Mesenteric fat pad (tissue), 1 donor: ENCODE measurements around the gene GABBR2. TPM values are rescaled to one million over a fixed set of nuclear protein-coding genes. Genes with fewer than 3 reads are reported as not detected.
"Not testable (repeated sequence)": the region's sequence is repeated elsewhere in the genome, so short reads cannot be mapped to it uniquely, and the experiment has no call there.

Source experiments
- DNase-seq: peaks from one replicate; pipeline ENCODE4 v3.0.0-alpha.2; 2020; ENCODE audit warnings: low spot score
- total RNA-seq: library from RNA; stranded (reverse); fragmentation: NEBNext Ultra II Directional; extraction: Animal tissue kit (Norgen Biotek cat#: 25700); gene quantifications from one replicate; pipeline ENCODE4 v1.2.1, GENCODE V29; 2021
- donor health status: DM: yes; HTN: yes; CAD: no.

GABBR2 gene
- total RNA-seq, 1 donor from 2014 or later = not detected

DNA sequence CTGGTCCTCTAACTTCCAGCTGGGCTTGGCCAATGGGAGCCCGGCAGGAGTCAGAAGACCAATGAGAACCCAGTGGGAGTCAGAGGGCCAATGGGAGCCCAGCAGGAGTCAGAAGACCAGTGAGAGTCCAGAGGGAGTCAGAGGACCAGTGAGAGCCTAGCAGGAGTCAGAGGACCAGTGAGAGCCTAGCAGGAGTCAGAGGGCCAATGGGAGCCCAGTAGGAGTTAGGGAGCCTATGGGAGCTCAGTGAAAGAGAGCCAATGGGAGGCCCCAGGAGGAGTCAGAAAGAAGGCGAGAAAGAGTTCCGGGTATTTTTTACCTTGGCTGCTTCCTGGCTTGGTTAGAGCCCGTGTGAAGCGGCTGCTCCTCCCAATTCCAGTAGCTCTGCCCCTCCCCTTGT lies 191.0 kb downstream of the GABBR2 start:
- no peak for DNase-seq

DNA sequence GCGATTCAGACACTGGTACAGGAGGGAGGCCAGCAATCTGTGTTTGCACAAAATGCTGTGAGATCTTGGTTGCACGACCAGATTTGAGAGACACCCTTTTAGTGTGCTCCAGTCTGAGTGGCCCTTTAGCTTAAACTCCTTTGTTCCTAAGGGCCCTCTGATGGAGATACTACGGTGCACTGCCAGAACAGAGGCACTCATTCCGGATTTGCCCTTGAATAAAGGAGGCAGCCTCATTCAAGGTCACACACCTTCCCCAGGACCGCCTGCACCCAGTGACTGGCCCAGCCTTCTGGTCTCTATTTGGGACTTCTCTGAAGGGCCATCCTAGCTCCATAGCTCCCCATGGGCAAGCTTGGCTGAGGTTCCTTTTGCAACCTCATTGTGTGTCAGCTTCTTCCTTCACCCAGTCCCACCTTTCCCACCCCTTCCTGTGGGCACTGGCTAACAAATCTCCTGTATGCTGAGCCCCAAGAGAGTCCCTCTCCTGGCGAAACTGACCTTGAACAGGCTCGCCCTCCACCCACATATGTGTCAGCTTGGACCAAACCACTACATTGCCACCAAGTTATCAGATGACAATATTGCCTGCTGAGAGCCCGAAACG lies 191.7 kb downstream of the GABBR2 start:
- DNase-seq = no peak

DNA sequence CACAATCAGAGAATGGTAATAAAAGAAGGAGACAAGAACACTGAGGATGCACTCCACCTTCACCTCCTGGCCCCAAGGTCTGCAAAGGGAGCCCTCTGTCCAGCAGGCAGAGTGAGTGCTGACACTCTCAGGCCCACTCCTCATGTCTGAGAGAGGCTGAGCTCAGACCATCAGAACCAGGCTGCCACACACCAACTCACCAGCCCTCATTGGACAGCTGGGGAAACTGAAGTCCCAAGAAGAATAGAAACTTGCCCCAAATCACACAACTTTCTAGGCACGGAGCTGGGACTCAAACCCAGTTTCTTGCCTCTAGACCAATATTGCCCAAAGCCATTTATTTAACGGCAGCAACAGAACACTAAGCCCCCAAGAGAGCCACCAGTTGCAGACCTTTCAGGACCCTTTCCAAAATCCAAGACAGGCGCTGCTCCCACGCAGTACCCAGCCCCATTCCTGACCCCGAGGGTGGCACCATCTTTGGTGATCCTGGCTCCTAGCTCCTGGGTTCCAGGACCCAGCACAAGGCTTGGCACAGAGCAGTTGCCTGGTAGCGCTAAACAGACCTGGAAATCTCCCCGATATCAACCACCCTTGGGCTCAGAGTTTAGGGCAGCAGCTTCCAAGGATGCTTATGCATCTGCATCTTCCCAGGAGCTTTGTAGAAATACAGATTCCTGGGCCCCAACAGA lies 192.4 kb downstream of the GABBR2 start:
- DNase-seq = no peak

DNA sequence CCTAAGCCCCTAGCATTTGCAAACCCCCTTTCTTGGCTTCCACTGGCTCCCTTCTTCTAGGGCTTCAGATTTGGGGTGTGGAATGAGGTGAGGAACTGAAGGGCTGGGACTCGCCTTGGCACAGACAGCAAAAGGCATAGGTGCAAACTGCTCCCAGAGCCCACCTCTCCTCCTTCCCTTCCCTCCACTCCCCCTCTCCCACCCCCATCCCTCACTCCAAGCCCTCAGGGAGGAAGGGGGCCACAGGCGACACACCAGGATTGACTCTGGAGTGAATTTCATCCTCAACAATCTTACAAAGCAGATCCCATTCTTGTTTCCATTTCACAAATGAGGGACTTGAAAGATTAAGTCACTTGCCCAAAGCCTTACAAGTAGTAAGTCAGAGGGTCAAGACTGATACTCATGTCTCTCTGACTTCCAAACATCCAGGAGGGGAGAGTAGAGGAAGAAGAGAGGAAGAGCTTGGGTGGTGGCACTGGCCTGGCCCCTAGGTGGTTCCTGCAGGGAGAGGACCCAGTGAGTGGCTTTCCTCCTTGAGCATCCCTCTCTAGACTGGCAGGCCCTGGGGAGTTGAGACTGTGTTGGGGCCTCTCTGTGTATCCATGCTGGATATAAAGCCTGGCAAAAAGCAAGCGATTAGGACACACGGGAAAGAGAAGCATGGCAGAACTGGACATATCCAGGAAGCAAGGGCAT lies 193.1 kb downstream of the GABBR2 start:
- no peak for DNase-seq

DNA sequence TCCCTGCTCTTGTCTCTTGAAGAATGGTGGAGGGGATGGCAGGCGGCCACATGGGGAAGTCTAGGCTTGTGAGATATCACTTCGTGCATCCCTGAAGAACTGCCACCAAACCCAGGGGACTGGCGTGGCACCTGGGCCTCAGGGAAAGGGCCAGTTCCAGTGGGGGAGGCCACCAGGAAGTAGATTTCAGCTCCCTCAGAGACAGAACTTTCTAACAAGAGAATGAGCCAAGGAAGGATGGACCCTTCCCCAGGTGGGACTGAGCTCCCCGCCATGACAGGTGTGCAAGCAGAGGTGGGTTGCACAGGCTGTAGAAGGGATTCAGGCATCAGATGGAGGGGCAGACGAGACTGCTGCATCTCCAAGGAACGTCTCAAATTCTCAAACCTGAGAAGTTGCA lies 193.9 kb downstream of the GABBR2 start:
- no peak for DNase-seq

DNA sequence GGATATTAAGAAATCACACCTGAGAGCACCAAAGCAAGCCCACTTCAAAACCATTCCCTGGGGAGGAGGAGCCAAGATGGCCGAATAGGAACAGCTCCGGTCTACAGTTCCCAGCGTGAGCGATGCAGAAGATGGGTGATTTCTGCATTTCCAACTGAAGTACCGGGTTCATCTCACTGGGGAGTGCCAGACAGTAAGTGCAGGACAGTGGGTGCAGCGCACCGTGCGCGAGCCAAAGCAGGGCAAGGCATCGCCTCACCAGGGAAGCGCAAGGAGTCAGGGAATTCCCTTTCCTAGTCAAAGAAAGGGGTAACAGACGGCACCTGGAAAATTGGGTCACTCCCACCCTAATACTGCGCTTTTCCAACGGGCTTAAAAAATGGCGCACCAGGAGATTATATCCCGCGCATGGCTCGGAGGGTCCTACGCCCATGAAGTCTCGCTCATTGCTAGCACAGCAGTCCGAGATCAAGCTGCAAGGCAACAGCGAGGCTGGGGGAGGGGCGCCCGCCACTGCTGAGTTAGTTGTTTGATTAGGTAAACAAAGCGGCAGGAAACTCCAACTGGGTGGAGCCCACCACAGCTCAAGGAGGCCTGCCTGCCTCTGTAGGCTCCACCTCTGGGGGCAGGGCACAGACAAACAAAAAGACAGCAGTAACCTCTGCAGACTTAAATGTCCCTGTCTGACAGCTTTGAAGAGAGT lies 200.4 kb downstream of the GABBR2 start:
- DNase-seq = not testable (repeated sequence)

GRCh38 chr9:98506422-98507054 lies 202.2 kb downstream of the GABBR2 start:
- DNase-seq = no peak

GRCh38 chr9:98504298-98505282 lies 204.1 kb downstream of the GABBR2 start:
- no peak for DNase-seq

GRCh38 chr9:98503867-98504266 lies 204.9 kb downstream of the GABBR2 start:
- DNase-seq = no peak

DNA sequence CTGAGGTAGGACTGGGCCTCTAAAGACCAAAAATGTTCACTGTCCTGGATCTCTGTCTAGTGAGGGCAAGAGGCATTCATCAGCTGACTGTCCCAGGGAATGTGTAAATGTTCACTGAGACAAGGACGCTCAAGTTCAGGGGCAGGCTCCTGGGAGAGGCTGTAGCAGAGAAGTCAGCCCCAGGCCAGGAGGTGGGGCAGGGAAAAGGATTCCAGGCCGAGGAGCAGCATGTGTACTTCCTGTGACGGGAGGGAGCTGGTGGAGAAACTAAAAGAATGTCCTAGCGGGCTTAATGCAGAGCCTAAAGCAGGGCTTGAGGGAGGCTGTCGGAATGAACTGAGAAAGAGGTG lies 205.8 kb downstream of the GABBR2 start:
- DNase-seq = no peak

DNA sequence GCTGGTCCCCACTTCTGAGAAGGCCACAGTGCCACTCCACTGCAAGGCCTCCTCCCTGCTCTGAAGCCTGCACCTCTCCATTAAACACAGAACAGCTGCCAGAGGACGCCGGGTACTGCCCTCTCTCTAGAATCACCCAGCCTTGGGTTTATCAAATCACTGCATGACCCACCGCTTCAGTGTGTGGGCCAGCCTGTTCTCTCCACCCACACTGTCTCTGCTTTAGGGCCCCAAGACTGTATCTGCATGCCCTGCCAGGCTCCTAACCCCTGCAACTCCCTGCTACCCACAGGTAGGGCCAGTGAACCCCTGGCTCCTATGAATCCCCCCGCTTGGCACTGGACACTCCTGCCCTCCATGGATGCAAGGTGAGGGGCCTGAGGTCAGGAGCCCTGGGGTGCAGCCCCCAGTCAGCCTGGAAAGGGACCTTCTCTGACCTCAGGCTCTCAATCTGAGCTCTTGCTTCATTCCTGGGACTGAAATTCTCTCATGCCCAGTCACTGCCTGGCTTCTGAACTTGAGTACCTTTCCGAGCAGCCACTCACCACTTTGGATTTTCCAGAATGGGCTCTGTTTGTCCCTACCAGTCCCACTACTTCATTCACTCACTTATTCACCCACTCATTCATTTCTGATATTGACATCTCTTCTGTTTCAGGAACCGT lies 206.3 kb downstream of the GABBR2 start:
- no peak for DNase-seq

DNA sequence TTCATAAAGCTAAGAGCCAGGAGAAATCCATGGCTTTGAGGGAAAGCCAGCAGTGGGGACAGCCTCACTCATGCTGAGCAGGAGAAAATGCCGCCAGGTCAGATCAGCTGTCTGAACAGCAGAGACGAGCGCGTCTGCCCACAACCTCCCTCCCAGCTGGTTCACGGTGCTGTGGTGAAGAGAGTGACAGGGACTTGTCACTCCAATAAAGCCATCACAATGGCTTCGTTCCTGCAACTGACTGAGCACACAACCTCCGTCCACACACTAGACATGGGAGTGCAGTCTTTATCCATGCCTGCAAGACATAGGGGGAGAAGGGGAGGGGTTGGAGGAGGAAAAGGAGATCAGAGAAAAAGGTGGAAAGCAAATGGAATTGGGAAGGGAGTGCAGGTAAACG lies 206.9 kb downstream of the GABBR2 start:
- no peak for DNase-seq

- DNase-seq = not testable (repeated sequence)
Measured at GRCh38 chr9:98501259-98501658, 207.5 kb downstream of the GABBR2 start.

GRCh38 chr9:98500337-98500919 lies 208.3 kb downstream of the GABBR2 start:
- DNase-seq = no peak

DNA sequence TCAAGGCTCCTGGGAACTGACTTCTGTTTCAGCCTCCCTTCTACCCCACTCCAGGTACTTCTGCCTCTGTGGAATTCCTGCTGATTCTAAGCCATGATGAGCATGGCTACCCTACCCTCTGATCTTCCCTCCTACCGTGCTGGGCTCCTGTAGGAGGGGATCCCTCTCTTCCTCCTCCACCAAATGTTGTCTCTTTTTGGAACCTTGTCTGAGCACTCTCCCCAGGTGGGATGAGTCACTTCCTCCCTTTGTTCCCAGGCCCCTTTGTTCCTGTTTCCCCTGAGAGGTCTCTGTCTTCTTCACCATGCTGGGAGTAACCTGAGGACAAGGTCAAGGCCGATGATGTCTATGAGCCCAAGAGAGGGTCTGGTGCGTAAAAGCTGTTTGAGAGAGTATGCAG lies 213.2 kb downstream of the GABBR2 start:
- no peak for DNase-seq

GRCh38 chr9:98494852-98495251 lies 213.9 kb downstream of the GABBR2 start:
- DNase-seq = no peak

DNA sequence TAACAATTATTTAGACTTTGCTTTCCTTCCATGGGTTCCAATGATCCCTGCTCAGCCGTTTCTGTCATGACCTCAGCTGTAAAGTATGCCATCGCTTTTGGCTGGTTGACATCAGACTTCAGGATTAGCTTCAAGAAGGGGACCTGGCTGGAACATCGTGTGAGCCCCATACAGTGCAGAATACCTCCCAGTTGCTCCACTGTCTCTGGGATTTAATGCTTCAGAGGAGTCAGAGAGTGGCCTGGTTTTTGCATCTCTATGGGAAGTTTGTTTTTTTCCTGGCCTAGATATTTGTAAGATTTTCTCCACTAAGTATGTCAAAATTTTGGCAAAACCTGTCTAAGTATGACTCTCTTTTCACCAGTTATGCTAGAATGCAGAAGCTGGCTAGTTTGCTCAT lies 216.9 kb downstream of the GABBR2 start:
- no peak for DNase-seq

- no peak for DNase-seq
Measured at GRCh38 chr9:98491231-98491651, 217.5 kb downstream of the GABBR2 start.

DNA sequence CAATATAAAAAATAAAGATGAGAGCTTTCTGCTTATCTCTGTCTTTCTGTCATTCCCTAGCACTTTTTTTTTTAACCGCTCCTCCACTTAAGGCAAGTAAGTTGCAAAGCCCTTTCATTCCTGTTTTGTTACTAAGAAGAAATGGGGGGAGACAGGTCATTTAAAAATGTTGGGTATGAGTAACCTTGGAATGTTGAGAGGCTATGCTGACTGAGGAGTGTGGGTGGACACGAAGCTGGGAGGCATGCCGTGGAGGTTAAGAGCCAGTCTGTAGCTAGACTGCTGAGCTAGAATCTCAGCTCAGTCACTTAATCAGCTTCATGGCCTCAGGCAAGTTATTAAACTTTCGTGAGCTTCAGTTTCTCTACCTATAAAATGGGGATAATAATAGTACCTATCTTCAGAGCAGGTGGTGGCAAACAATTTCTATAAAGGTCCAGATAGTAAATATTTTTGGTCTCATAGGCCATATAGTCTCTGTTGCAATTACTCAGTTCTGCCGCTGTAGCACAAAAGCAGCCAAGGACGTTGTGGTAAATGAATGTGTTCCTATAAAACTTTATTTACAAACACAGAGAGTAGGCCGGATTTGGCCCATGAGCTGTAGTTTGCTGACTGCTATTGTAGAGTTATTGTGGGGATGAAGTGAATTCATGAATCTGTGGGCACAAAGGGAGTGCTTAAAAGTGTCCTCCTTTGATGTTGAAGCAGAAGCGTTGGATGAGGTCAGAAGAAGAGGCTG lies 220.0 kb downstream of the GABBR2 start:
- DNase-seq = no peak
